Tibial nerve (tissue), 3 donors: ENCODE results near the gene GATA6.

Experiments used
- CTCF ChIP-seq, 5 experiments: fragments of 200-600 bp in 3 of 5; fragments of 450-650 bp in 2 of 5; sonication (generic) in 3 of 5; IDR thresholded peaks; one replicate each; pipeline ENCODE4 v1.5.1; 2016 to 2019; ENCODE audit warnings: antibody characterized with exemption in 5 of 5, mild to moderate bottlenecking in 3 of 5, moderate library complexity in 2 of 5
- POLR2A ChIP-seq, 2 donors: fragments of 450-650 bp; IDR thresholded peaks; one replicate each; pipeline ENCODE4 v1.6.1; 2017; ENCODE audit warnings: antibody characterized with exemption in 2 of 2, mild to moderate bottlenecking in 2 of 2, moderate library complexity in 2 of 2

DNA sequence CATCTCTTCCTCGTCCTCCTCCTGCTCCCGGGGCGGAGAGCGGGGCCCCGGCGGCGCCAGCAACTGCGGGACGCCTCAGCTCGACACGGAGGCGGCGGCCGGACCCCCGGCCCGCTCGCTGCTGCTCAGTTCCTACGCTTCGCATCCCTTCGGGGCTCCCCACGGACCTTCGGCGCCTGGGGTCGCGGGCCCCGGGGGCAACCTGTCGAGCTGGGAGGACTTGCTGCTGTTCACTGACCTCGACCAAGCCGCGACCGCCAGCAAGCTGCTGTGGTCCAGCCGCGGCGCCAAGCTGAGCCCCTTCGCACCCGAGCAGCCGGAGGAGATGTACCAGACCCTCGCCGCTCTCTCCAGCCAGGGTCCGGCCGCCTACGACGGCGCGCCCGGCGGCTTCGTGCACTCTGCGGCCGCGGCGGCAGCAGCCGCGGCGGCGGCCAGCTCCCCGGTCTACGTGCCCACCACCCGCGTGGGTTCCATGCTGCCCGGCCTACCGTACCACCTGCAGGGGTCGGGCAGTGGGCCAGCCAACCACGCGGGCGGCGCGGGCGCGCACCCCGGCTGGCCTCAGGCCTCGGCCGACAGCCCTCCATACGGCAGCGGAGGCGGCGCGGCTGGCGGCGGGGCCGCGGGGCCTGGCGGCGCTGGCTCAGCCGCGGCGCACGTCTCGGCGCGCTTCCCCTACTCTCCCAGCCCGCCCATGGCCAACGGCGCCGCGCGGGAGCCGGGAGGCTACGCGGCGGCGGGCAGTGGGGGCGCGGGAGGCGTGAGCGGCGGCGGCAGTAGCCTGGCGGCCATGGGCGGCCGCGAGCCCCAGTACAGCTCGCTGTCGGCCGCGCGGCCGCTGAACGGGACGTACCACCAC is 2.1 kb downstream of the GATA6 start:
- TF ChIP-seq CTCF (IDR thresholded peaks at IDR 0.05) (no peak), POLR2A (IDR thresholded peaks at IDR 0.05) (no peak)
